ENCODE results near the gene RNMT. TPM values are rescaled to one million over a fixed set of nuclear protein-coding genes. Genes with fewer than 3 reads are reported as not detected.

The RNMT gene
- total and polyA plus RNA-seq, 2 of the 4 experiments (the other 2 are of a cell fraction) = 13.3 to 13.6 TPM

DNA sequence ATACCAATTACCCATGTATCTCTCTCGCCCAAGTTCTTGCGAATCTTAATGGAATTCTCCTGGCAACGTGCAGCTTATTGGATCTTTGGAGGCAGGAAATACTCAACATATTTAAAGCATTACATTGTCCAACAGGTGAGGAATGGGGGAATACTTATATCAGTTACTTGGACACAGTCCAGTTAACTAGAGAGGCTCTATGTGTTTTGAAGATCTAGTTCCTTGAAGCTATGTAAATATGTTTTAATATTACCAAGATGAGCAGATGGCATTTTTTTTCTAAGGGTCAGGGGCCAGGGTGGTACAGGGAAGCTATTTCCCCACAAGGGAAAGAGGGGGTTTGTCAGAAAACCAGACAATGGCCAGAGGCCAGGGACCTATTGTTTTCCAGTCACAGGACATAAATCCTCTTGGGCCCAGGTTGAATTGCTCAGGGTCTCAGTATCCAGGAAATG, 70.7 kb downstream of the RNMT start:
- WGBS, 2 experiments (ENCODE audit: extremely low coverage in 2 of 2, insufficient read length in 1 of 2) = no CpG with 5 or more reads among the region's 3 CpGs
- BruUV-seq (replicated peaks) = no TSS peak
- no peak overlapping the region for H2BK20ac ChIP-seq (ENCODE audit: low read depth, low read length)
- no peak overlapping the region for H3K56ac ChIP-seq (ENCODE audit: extremely low read depth, insufficient read depth, low read length)
- no peak overlapping the region for H3K27ac ChIP-seq (ENCODE audit: insufficient read depth, low read length)
- no peaks in the 10 kb centered on the region for H3K4me1 ChIP-seq (ENCODE audit: control insufficient read depth, insufficient read depth, low read length)
- no peak overlapping the region for H3K14ac ChIP-seq (replicated peaks; ENCODE audit: low read depth, low read length)
- no peak overlapping the region for H2AK9ac ChIP-seq (replicated peaks; ENCODE audit: low read depth, low read length, poor library complexity)
- no peak overlapping the region for H3K9ac ChIP-seq (ENCODE audit: low read depth, low read length)
- ChIA-PET POLR2A (ENCODE audit: unreplicated experiment) (no interaction called here), CTCF (interaction anchor here (0.5 kb wide), 1 partner anchor 21 kb away, joined by 3 read pairs; no protein-coding TSS in a partner anchor)
- no peak overlapping the region for H3K4me3 ChIP-seq (ENCODE audit: insufficient read depth, low read depth, low read length)
- no peak overlapping the region for H3K23ac ChIP-seq (ENCODE audit: low read depth, low read length)
- TF ChIP-seq MXI1 (IDR thresholded peaks at IDR 0.05; ENCODE audit: borderline replicate concordance, low read depth, low read length) (no peak), POLR2A (IDR thresholded peaks at IDR 0.05; ENCODE audit: low read depth, low read length) (no peak), MAZ (IDR thresholded peaks at IDR 0.05; ENCODE audit: borderline replicate concordance, low read depth, low read length) (no peak), RFX5 (IDR thresholded peaks at IDR 0.05; ENCODE audit: low read depth, low read length) (no peak), CHD1 (IDR thresholded peaks at IDR 0.05; ENCODE audit: low read depth, low read length) (no peak)
- DNase-seq = no peak
- H4K91ac ChIP-seq (ENCODE audit: insufficient read depth, low read depth, low read length) = no peak overlapping the region
- H4K20me1 ChIP-seq (ENCODE audit: insufficient read depth, low read length) = no peaks in the 10 kb centered on the region
- H4K5ac ChIP-seq (ENCODE audit: low read depth, low read length) = no peak overlapping the region
- ATAC-seq (ENCODE audit: low read depth) = no peak
- H2BK120ac ChIP-seq (ENCODE audit: low read depth, low read length) = no peak overlapping the region
- H3K9me3 ChIP-seq (ENCODE audit: control insufficient read depth, insufficient read depth, low read length) = no peaks in the 10 kb centered on the region
- no peak overlapping the region for H2BK15ac ChIP-seq (ENCODE audit: low read depth, low read length)
- no peaks in the 10 kb centered on the region for H3K79me1 ChIP-seq (ENCODE audit: low read depth in 1 of 2, low read length in 2 of 2)
- peaks cover 7% of the 10 kb centered on the region; the same call in 1 of the 2 replicates for H3K27me3 ChIP-seq (ENCODE audit: control insufficient read depth, insufficient read depth, low read length)
- in situ Hi-C loops (cut with MboI; ENCODE audit: low sequenced_read_pairs) = no loop called here
- intact Hi-C loops (cut with micrococcal nuclease) = no loop called here
- no peak overlapping the region for H3K18ac ChIP-seq (ENCODE audit: low read depth, low read length)
- H3K9me1 ChIP-seq (ENCODE audit: insufficient read depth, low read length) = no peaks in the 10 kb centered on the region
- no peak overlapping the region for H2AFZ ChIP-seq (replicated peaks; ENCODE audit: low read length, poor library complexity)
- H2AK5ac ChIP-seq (ENCODE audit: low read depth, low read length) = no peak overlapping the region
- no peak overlapping the region for H3K4ac ChIP-seq (ENCODE audit: low read depth, low read length)
- no peak overlapping the region for H2BK5ac ChIP-seq (ENCODE audit: low read depth, low read length, poor library complexity, severe bottlenecking)
- dilution Hi-C loops (cut with HindIII; ENCODE audit: low sequenced_read_pairs, unreplicated experiment) = no loop called here
- H4K8ac ChIP-seq (ENCODE audit: low read depth in 2 of 2, low read length in 2 of 2) = no peak overlapping the region
- H3K36me3 ChIP-seq (ENCODE audit: control insufficient read depth, insufficient read depth, low read length) = no peaks in the 10 kb centered on the region
- no peak overlapping the region for H3K4me2 ChIP-seq (ENCODE audit: low read depth, low read length)
